Upper lobe of left lung (tissue), 6 donors: ENCODE data around the gene NDN. TPM values are rescaled to one million over a fixed set of nuclear protein-coding genes. Genes with fewer than 3 reads are reported as not detected.

Source experiments
- ATAC-seq, 2 donors: fragments of 200-7000 bp; cut with Tn5 transposase; one replicate each; pipeline ENCODE4 v1.9.1; 2022; ENCODE audit warnings: mild to moderate bottlenecking in 2 of 2, moderate library complexity in 2 of 2; ENCODE audit not compliant: low FRiP score in 2 of 2
- DNase-seq, 2 donors: peaks; one replicate each; pipeline ENCODE4 v3.0.0-alpha.2; 2019 to 2020
- H3K27ac ChIP-seq, 4 donors: fragments of 200-600 bp; sonication (generic); one replicate each; pipeline ENCODE4 v1.5.1; 2016 to 2019
- H3K27me3 ChIP-seq, 4 donors: fragments of 200-600 bp; sonication (generic); one replicate each; pipeline ENCODE4 v1.5.1; 2017 to 2019
- H3K36me3 ChIP-seq, 4 donors: fragments of 200-600 bp; sonication (generic); one replicate each; pipeline ENCODE4 v1.5.1; 2016 to 2019
- H3K4me1 ChIP-seq, 4 donors: fragments of 200-600 bp; sonication (generic); one replicate each; pipeline ENCODE4 v1.5.1; 2018 to 2019
- H3K4me3 ChIP-seq, 4 donors: fragments of 200-600 bp; sonication (generic); one replicate each; pipeline ENCODE4 v1.5.1; 2017 to 2019; ENCODE audit warnings: mild to moderate bottlenecking in 2 of 4, moderate library complexity in 1 of 4
- H3K9me3 ChIP-seq, 4 donors: fragments of 200-600 bp; sonication (generic); one replicate each; pipeline ENCODE4 v1.5.1; 2018 to 2019
- EP300 ChIP-seq, 4 donors: sonication (generic); formaldehyde crosslinking; IDR thresholded peaks; one replicate each; pipeline ENCODE4 v1.5.1; 2017; ENCODE audit warnings: antibody characterized with exemption in 4 of 4, control low read depth in 2 of 4
- POLR2A ChIP-seq, 4 donors: fragments of 450-650 bp; IDR thresholded peaks; one replicate each; pipeline ENCODE4 v1.5.1; 2016 to 2017; ENCODE audit warnings: antibody characterized with exemption in 4 of 4, mild to moderate bottlenecking in 2 of 4
- POLR2AphosphoS5 ChIP-seq, 2 donors: sonication (generic); formaldehyde crosslinking; IDR thresholded peaks; one replicate each; pipeline ENCODE4 v1.5.1; 2017; ENCODE audit warnings: antibody characterized with exemption in 2 of 2
- WGBS, 2 donors: methylation state at CpG; one replicate each; pipeline ENCODE4 v1.1.5; 2017 to 2018; 5-methylcytosine and 5-hydroxymethylcytosine counted together
- total RNA-seq, 6 donors: library from RNA; depleted of rRNA in 4 of 6; stranded (reverse); fragments of >200 nt in 4 of 6; gene quantifications; one replicate each; pipeline versions ENCODE4 v1.1.0 to v1.2.1, GENCODE V29; 2016 to 2021
- TF ChIP-seq, protein P1 (sequence below), 6 experiments: fragments of 450-650 bp in 4 of 6; fragments of 200-600 bp in 2 of 6; sonication (generic) in 2 of 6; IDR thresholded peaks; one replicate each; pipeline ENCODE4 v1.5.1; 2016 to 2019; ENCODE audit warnings: antibody characterized with exemption in 6 of 6
- donor health status: DM: no; HTN: no; CAD: no; lungs with moderate emphysema.
- donor health status: DM: no; HTN: yes; CAD: no; lungs with severe emphysema.

Gene NDN
- total RNA-seq, 6 donors from 2014 or later: 11.5 to 44.5 (median 29.2) TPM

DNA sequence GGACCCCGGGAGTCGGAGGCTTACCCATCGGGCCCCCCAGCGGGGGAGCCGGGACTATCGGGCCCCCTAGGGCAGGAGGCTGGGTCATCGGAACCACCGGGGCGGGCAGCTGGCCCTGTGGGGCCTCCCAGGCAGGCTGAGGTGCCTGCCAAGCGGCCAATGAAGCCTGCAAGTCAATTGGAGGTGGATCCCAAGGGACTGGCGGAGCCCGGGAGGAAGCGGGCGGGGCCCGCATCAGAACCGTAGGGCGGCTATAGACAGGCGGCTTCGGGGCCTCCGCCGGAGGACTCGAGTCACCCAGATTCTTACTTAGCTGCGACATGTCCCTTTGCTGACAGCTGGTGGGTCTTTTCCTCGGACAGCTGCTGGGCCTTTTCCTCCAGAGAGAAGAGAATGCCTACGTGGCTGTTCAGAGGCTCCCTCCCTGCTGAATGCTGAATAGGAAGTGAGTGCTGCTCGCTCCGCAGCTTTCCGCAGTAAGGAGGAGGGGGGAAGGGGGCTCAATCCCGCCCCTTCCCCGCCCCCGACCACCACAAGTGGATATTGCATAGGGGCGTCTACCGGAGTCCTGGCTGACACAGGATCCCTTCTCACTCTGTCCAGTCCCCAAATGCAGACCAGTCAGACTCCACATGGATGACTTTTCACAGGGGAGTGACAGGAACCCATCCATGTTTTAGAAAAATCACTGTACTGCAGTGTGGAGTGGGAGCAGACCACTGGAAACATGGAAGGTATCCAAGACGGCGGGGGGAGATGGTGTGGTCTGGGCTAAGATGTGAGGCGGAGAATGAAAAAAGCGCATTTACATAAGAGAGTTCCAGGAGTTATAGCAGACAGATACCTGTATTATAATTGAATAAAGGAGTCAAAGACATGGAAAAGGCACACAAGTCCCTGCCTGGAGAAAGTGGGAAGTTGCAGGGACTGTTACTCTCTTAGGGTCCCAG is 39.4 kb downstream of the NDN start, which contains the start of gene MAGEL2:
TSS of gene MAGEL2 (minus strand) at position 447 of the 950 bp plus-strand sequence. CDS start at position 322, 125 bp downstream.
- ATAC-seq (no peak), DNase-seq (peak in 1 of 2 donors; percentile 82)
- Histone ChIP-seq H3K4me1 (no peaks in the 10 kb centered on the region), H3K9me3 (no peaks in the 10 kb centered on the region), H3K4me3 (peak within 1 kb of the TSS in 3 of 4 donors; percentile 4 to 33 (median 11)), H3K27me3 (peaks cover 0 to 7% (median 0%) of the 10 kb centered on the region in 4 donors), H3K27ac (no peak within 1 kb of the TSS), H3K36me3 (no peaks in the 10 kb centered on the region)
- 34 to 63% methylated on average over 14 to 37 of the region's 37 CpGs for WGBS, 2 donors
- TF ChIP-seq EP300 (IDR thresholded peaks at IDR 0.05) (no peak), POLR2A (IDR thresholded peaks at IDR 0.05) (no peak), POLR2AphosphoS5 (IDR thresholded peaks at IDR 0.05) (no peak)
- TF ChIP-seq, protein P1, sequence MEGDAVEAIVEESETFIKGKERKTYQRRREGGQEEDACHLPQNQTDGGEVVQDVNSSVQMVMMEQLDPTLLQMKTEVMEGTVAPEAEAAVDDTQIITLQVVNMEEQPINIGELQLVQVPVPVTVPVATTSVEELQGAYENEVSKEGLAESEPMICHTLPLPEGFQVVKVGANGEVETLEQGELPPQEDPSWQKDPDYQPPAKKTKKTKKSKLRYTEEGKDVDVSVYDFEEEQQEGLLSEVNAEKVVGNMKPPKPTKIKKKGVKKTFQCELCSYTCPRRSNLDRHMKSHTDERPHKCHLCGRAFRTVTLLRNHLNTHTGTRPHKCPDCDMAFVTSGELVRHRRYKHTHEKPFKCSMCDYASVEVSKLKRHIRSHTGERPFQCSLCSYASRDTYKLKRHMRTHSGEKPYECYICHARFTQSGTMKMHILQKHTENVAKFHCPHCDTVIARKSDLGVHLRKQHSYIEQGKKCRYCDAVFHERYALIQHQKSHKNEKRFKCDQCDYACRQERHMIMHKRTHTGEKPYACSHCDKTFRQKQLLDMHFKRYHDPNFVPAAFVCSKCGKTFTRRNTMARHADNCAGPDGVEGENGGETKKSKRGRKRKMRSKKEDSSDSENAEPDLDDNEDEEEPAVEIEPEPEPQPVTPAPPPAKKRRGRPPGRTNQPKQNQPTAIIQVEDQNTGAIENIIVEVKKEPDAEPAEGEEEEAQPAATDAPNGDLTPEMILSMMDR (IDR thresholded peaks at IDR 0.05): no peak

DNA sequence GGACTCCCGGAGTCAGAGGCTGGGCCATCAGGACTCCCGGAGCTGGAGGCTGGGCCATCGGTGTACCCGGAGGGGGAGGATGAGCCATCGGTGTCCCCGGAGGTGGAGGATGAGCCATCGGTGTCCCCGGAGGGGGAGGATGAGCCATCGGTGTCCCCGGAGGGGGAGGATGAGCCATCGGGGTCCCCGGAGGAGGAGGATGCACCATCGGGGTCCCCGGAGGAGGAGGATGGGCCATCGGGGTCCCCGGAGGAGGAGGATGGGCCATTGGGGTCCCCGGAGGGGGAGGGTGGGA is 40.2 kb downstream of the NDN start:
- Histone ChIP-seq H3K27me3 (peaks cover 0 to 7% (median 0%) of the 10 kb centered on the region in 4 donors), H3K36me3 (no peaks in the 10 kb centered on the region), H3K4me1 (no peaks in the 10 kb centered on the region), H3K27ac (no peak overlapping the region), H3K9me3 (no peaks in the 10 kb centered on the region), H3K4me3 (peak overlapping the region in 1 of 4 donors; percentile 33)
- 67 to 79% methylated on average over 15 to 17 of the region's 17 CpGs for WGBS, 2 donors
- ATAC-seq (no peak), DNase-seq (peak in 1 of 2 donors; percentile 67)
- TF ChIP-seq EP300 (IDR thresholded peaks at IDR 0.05) (no peak), POLR2A (IDR thresholded peaks at IDR 0.05) (no peak), POLR2AphosphoS5 (IDR thresholded peaks at IDR 0.05) (no peak)
- TF ChIP-seq, protein P1 (IDR thresholded peaks at IDR 0.05): no peak

DNA sequence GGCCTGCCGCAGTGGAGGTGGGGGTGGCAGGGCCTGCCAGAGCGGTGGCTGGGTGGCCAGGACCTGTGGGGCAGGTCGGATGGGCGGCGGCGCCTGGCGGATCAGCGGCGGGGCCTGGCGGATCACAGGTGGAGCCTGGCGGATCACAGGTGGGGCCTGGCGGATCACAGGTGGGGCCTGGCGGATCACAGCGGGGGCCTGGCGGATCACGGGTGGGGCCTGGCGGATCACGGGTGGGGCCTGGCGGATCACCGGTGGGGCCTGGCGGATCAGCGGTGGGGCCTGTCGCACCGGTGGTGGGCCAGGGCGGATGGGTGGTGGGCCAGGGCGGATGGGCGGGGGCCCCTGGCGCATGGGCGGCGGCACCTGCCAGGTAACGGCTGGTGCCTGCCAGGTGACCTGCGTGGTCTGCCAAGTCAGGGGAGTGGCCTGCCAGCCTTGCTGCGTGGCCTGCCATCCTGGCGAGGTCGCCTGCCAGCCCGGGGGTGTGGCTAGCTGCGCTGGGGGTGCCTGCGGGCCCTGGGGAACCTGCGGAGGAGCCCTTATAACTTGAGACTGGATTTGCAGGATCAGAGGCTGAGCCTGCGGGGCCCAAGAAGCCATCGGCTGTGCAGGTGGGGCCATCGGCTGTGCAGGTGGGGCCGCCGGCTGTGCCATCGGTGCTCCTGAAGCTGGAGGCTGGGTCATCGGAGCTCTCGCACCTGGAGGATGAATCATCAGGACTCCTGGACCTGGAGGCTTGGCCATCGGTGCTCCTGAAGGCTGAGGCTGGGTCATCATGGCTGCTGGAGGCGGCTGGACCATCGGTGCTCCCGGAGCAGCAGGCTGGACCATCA is 40.7 kb downstream of the NDN start:
- Histone ChIP-seq H3K27me3 (peaks cover 0 to 7% (median 0%) of the 10 kb centered on the region in 4 donors), H3K4me3 (no peak overlapping the region)

DNA sequence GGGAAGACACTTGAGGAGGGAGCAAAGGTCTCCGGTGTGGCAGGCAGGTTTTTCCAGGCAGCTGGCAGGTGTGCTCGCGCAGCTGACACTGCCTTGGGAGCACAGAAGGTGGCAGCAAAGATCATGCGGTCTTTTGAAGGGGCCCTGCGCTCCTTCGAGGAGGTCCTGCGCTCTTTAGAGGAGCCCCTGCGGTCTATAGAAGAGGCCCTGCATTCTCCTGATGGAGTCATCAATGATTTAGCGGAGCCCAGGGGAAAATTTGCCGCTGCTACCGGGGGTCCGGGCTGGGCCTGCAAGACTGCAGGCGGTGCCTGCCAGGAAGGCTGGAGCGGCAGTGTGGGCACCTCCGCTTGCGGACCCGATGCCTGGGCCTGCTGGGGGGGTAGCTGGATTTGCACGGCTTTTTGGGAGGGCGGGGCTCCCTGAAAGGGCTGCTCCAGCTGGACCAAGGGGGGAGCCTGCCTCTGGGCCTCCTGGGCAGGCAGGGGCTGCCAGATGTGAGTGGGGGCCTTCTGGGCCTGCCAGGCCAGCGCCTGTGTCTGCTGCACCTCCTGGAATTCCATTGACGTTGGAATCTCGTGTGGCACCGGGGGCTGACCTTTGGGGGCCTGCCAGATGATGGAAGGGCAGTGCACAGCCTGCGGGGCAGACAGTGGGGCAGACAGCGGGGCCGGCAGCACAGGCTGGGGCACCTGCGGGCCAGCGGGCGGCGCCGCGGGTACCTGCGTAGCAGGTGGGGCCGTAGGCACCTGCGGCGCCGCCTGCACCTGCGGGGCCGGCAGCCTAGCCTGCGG is 41.5 kb downstream of the NDN start:
- 87 to 95% methylated on average over 25 to 40 of the region's 40 CpGs for WGBS, 2 donors
- TF ChIP-seq POLR2A (IDR thresholded peaks at IDR 0.05) (no peak), EP300 (IDR thresholded peaks at IDR 0.05) (no peak), POLR2AphosphoS5 (IDR thresholded peaks at IDR 0.05) (no peak)
- TF ChIP-seq, protein P1 (IDR thresholded peaks at IDR 0.05): no peak
- Histone ChIP-seq H3K4me1 (no peaks in the 10 kb centered on the region), H3K36me3 (no peaks in the 10 kb centered on the region), H3K27me3 (peaks cover 0 to 7% (median 0%) of the 10 kb centered on the region in 4 donors), H3K27ac (no peak overlapping the region), H3K4me3 (no peak overlapping the region), H3K9me3 (no peaks in the 10 kb centered on the region)
- ATAC-seq (no peak), DNase-seq (peak in 1 of 2 donors; percentile 74)

More for the DNA sequence above, 40.7 kb downstream of the NDN start:
- DNase-seq (peak in 1 of 2 donors; percentile 80), ATAC-seq (no peak)
- Histone ChIP-seq H3K4me1 (no peaks in the 10 kb centered on the region), H3K9me3 (no peaks in the 10 kb centered on the region), H3K27ac (no peak overlapping the region), H3K36me3 (no peaks in the 10 kb centered on the region)
- WGBS, 2 donors: 97 to 99% methylated on average over 25 to 37 of the region's 51 CpGs
- TF ChIP-seq POLR2A (IDR thresholded peaks at IDR 0.05): no peak
- no peak for TF ChIP-seq POLR2AphosphoS5 (IDR thresholded peaks at IDR 0.05)
- no peak for TF ChIP-seq EP300 (IDR thresholded peaks at IDR 0.05)
- TF ChIP-seq, protein P1 (IDR thresholded peaks at IDR 0.05): no peak
